GM20000 (cell line): ENCODE measurements around the gene RHBDD1.

Source experiments
- DNase-seq: peaks from one replicate; pipeline ENCODE4 v3.0.0; 2012; ENCODE audit warnings: low spot score
- CTCF ChIP-seq: IDR thresholded peaks from 2 replicates; pipeline ENCODE4 v1.5.1; 2012; ENCODE audit warnings: mild to moderate bottlenecking, control low read depth; ENCODE audit errors: extremely low read depth, missing control alignments

Gene RHBDD1

GRCh38 chr2:226959418-226959817 is 123.6 kb downstream of the RHBDD1 start:
- TF ChIP-seq CTCF: no peak
- DNase-seq: no peak

GRCh38 chr2:226962176-226962773 is 126.4 kb downstream of the RHBDD1 start:
- no peak for DNase-seq
- no peak for TF ChIP-seq CTCF

GRCh38 chr2:226963528-226963927 is 127.7 kb downstream of the RHBDD1 start:
- no peak for DNase-seq
- TF ChIP-seq CTCF: no peak

- no peak for DNase-seq
- TF ChIP-seq CTCF: no peak
Observed at GRCh38 chr2:226965376-226965775, 129.5 kb downstream of the RHBDD1 start.

GRCh38 chr2:226969417-226970080 is 133.7 kb downstream of the RHBDD1 start:
- no peak for TF ChIP-seq CTCF
- no peak for DNase-seq

- no peak for TF ChIP-seq CTCF
- DNase-seq: no peak
Observed at GRCh38 chr2:226970362-226970761, 134.5 kb downstream of the RHBDD1 start.

GRCh38 chr2:226971084-226971483 is 135.2 kb downstream of the RHBDD1 start:
- no peak for TF ChIP-seq CTCF
- DNase-seq: no peak
